DND-41 (cell line): ENCODE results near the gene RIT2.

Experiments
- ATAC-seq: fragments of 200-7000 bp; cut with Tn5 transposase; 3 replicates; pipeline ENCODE4 v1.9.1; 2021; ENCODE audit warnings: low read depth; ENCODE audit not compliant: insufficient read depth
- DNase-seq: peaks from one replicate; pipeline ENCODE4 v3.0.0-alpha.2; 2020
- H2AFZ ChIP-seq: 2 replicates; pipeline ENCODE4 v1.6.0; 2012; ENCODE audit warnings: low read depth, low read length
- H3K27ac ChIP-seq: 2 replicates; pipeline ENCODE4 v1.5.1; 2012; ENCODE audit warnings: low read length, inconsistent platforms
- H3K27me3 ChIP-seq: fragments of 200-600 bp; sonication (generic); 2 replicates; pipeline ENCODE4 v1.6.0; 2012; ENCODE audit warnings: low read length, mild to moderate bottlenecking, inconsistent platforms; ENCODE audit not compliant: insufficient read depth, poor library complexity
- H3K36me3 ChIP-seq: 2 replicates; pipeline ENCODE4 v1.5.1; 2012; ENCODE audit warnings: low read length, inconsistent platforms; ENCODE audit not compliant: insufficient read depth
- H3K4me1 ChIP-seq: 2 replicates; pipeline ENCODE4 v1.5.1; 2012; ENCODE audit warnings: mild to moderate bottlenecking, low read length; ENCODE audit not compliant: insufficient read depth
- H3K4me2 ChIP-seq: 2 replicates; pipeline ENCODE4 v1.6.0; 2012; ENCODE audit warnings: mild to moderate bottlenecking, moderate library complexity, low read length, inconsistent platforms; ENCODE audit not compliant: insufficient read depth
- H3K4me3 ChIP-seq, 2 experiments: fragments of 200-600 bp in 1 of 2; shearing (Covaris generic) in 1 of 2; 2 replicates each; pipeline ENCODE4 v1.5.1; 2012 to 2016; ENCODE audit warnings: inconsistent platforms in 2 of 2, low read length in 2 of 2, mild to moderate bottlenecking in 2 of 2, low read depth in 1 of 2, moderate library complexity in 1 of 2
- H3K79me2 ChIP-seq: 2 replicates; pipeline ENCODE4 v1.6.0; 2012; ENCODE audit warnings: low read length, inconsistent platforms; ENCODE audit not compliant: insufficient read depth
- H3K9ac ChIP-seq: 2 replicates; pipeline ENCODE4 v1.6.0; 2012; ENCODE audit warnings: low read depth, mild to moderate bottlenecking, inconsistent platforms, low read length, moderate library complexity
- H3K9me3 ChIP-seq: 2 replicates; pipeline ENCODE4 v1.5.1; 2012; ENCODE audit warnings: low read length, moderate library complexity, mild to moderate bottlenecking, inconsistent platforms; ENCODE audit not compliant: insufficient read depth, severe bottlenecking
- H4K20me1 ChIP-seq: 2 replicates; pipeline ENCODE4 v1.6.0; 2012; ENCODE audit warnings: low read length; ENCODE audit not compliant: insufficient read depth
- CTCF ChIP-seq: IDR thresholded peaks from 2 replicates; pipeline ENCODE4 v1.5.1; 2012; ENCODE audit warnings: borderline replicate concordance, low read length, moderate library complexity, mild to moderate bottlenecking; ENCODE audit not compliant: poor library complexity, severe bottlenecking; ENCODE audit errors: extremely low read depth
- EZH2 ChIP-seq: IDR thresholded peaks from 3 replicates; pipeline ENCODE4 v1.6.1; 2012; ENCODE audit warnings: borderline replicate concordance, low read depth, mild to moderate bottlenecking, moderate library complexity, low read length, inconsistent platforms; ENCODE audit not compliant: severe bottlenecking

Gene RIT2

GRCh38 chr18:42891705-42892104, 223.8 kb downstream of the RIT2 start:
- no peaks in the 10 kb centered on the region for H3K79me2 ChIP-seq
- H3K9me3 ChIP-seq = no peaks in the 10 kb centered on the region
- no peak overlapping the region for H3K27ac ChIP-seq
- H3K4me3 ChIP-seq = no peak overlapping the region
- DNase-seq (no peak), ATAC-seq (no peak)
- H3K4me2 ChIP-seq = no peak overlapping the region
- H2AFZ ChIP-seq = no peak overlapping the region
- TF ChIP-seq EZH2 = no peak
- TF ChIP-seq CTCF = no peak
- no peaks in the 10 kb centered on the region for H3K4me1 ChIP-seq
- H3K27me3 ChIP-seq = no peaks in the 10 kb centered on the region
- no peaks in the 10 kb centered on the region for H4K20me1 ChIP-seq
- H3K9ac ChIP-seq = no peak overlapping the region
- no peaks in the 10 kb centered on the region for H3K36me3 ChIP-seq

GRCh38 chr18:42883169-42883568, 232.3 kb downstream of the RIT2 start:
- H3K4me3 ChIP-seq = no peak overlapping the region
- H3K27me3 ChIP-seq = no peaks in the 10 kb centered on the region
- H3K9me3 ChIP-seq = no peaks in the 10 kb centered on the region
- no peak overlapping the region for H3K4me2 ChIP-seq
- no peaks in the 10 kb centered on the region for H3K36me3 ChIP-seq
- TF ChIP-seq CTCF = no peak
- TF ChIP-seq EZH2 = no peak
- H3K27ac ChIP-seq = no peak overlapping the region
- no peaks in the 10 kb centered on the region for H3K4me1 ChIP-seq
- H2AFZ ChIP-seq = no peak overlapping the region
- H3K79me2 ChIP-seq = no peaks in the 10 kb centered on the region
- H3K9ac ChIP-seq = no peak overlapping the region
- ATAC-seq = no peak
- H4K20me1 ChIP-seq = no peaks in the 10 kb centered on the region
- no peak for DNase-seq

- TF ChIP-seq EZH2 = no peak
- no peak for TF ChIP-seq CTCF
- Histone ChIP-seq H3K9ac (no peak overlapping the region), H3K79me2 (no peaks in the 10 kb centered on the region), H3K27me3 (no peaks in the 10 kb centered on the region), H3K27ac (no peak overlapping the region), H4K20me1 (no peaks in the 10 kb centered on the region), H3K4me3 (no peak overlapping the region), H3K9me3 (no peaks in the 10 kb centered on the region), H3K4me1 (no peaks in the 10 kb centered on the region), H3K4me2 (no peak overlapping the region), H2AFZ (no peak overlapping the region), H3K36me3 (no peaks in the 10 kb centered on the region)
- ATAC-seq (no peak), DNase-seq (no peak)
Measured at GRCh38 chr18:42882122-42882521, 233.4 kb downstream of the RIT2 start.

- ATAC-seq (no peak), DNase-seq (no peak)
- Histone ChIP-seq H3K79me2 (no peaks in the 10 kb centered on the region), H2AFZ (no peak overlapping the region), H3K27ac (no peak overlapping the region), H3K4me3 (no peak overlapping the region), H3K9ac (no peak overlapping the region), H3K4me1 (no peaks in the 10 kb centered on the region), H3K27me3 (no peaks in the 10 kb centered on the region), H3K4me2 (no peak overlapping the region), H3K36me3 (no peaks in the 10 kb centered on the region), H4K20me1 (no peaks in the 10 kb centered on the region), H3K9me3 (no peaks in the 10 kb centered on the region)
- TF ChIP-seq EZH2 (no peak), CTCF (no peak)
Measured at GRCh38 chr18:42872838-42873237, 242.6 kb downstream of the RIT2 start.
